ENCODE measurements around the gene TMED10. TPM values are rescaled to one million over a fixed set of nuclear protein-coding genes. Genes with fewer than 3 reads are reported as not detected.
A peak's percentile ranks its signal among the peaks of the same experiment; 100 is the strongest.
"Not testable (repeated sequence)": the region's sequence is repeated elsewhere in the genome, so short reads cannot be mapped to it uniquely, and the experiment has no call there.

TMED10 gene
- total RNA-seq, 2 donors from 2014 or later = 148 to 158 TPM

GRCh38 chr14:75200451-75200850 lies 24.0 kb upstream of the TMED10 start:
- Mint-ChIP-seq H3K9me3 (no peaks in the 10 kb centered on the region), H3K27ac (peak overlapping the region in 1 of 2 donors; percentile 15), H3K36me3 (no peaks in the 10 kb centered on the region)
- DNase-seq (ENCODE audit: low spot score in 2 of 2) = no peak
- ATAC-seq = peak in 1 of 2 donors; percentile 18

- DNase-seq (ENCODE audit: low spot score in 2 of 2) (no peak), ATAC-seq (no peak)
- no peaks in the 10 kb centered on the region for H3K9me3 Mint-ChIP-seq
- no peak overlapping the region for H3K27ac Mint-ChIP-seq
- no peaks in the 10 kb centered on the region for H3K36me3 Mint-ChIP-seq
These were observed 22.0 kb upstream of the TMED10 start for GRCh38 chr14:75198291-75198933.

- no peak overlapping the region for H3K27ac Mint-ChIP-seq
- no peaks in the 10 kb centered on the region for H3K9me3 Mint-ChIP-seq
- no peaks in the 10 kb centered on the region for H3K36me3 Mint-ChIP-seq
- ATAC-seq (no peak), DNase-seq (ENCODE audit: low spot score in 2 of 2) (no peak)
These were observed 20.9 kb upstream of the TMED10 start for GRCh38 chr14:75197338-75197737.

DNA sequence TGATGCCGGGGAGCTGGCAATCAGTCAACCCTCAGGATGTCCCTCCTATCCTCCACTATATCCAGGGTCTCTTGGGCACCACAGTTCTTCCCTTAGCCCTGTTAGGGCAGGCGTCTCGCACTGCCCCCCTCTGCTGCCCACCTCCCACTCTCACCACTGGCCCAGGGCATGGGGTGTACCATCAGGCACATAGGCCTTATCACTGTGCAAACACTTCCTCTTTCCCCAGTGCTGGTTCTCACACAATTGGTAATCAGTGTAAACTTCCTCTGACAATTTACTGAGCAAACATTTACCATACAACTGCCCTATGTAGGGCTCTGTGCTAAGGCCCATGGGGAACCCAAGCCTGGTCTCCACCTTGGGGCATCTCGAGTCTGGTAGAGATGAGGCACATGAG lies 20.1 kb upstream of the TMED10 start:
- no peak overlapping the region for H3K27ac Mint-ChIP-seq
- ATAC-seq (peak in 1 of 2 donors; percentile 9), DNase-seq (ENCODE audit: low spot score in 2 of 2) (no peak)

GRCh38 chr14:75196064-75196463 lies 19.7 kb upstream of the TMED10 start:
- DNase-seq (ENCODE audit: low spot score in 2 of 2) (no peak), ATAC-seq (no peak)
- Mint-ChIP-seq H3K27ac (no peak overlapping the region), H3K36me3 (no peaks in the 10 kb centered on the region), H3K9me3 (no peaks in the 10 kb centered on the region)

More for the DNA sequence above, 20.1 kb upstream of the TMED10 start:
- Mint-ChIP-seq H3K9me3 (no peaks in the 10 kb centered on the region), H3K36me3 (no peaks in the 10 kb centered on the region)

DNA sequence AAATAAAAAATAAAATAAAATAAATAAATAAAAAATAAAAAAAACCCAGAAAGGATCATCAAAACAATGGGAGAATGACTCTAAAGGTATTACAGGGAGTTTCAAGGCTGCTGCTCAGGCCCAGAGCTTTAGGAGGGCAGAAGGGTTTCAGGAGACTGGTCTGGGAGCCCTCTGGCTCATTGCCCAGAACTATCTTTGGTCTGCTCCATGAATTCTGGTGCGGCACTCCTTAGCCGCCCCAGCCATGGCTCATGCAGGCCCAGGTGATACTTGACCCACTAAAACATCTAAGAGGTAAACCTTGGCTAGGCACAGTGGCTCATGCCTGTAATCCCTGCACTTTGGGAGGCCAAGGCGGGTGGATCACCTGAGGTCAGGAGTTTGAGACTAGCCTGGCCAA lies 14.7 kb upstream of the TMED10 start:
- Mint-ChIP-seq H3K36me3 (no peaks in the 10 kb centered on the region), H3K9me3 (no peaks in the 10 kb centered on the region), H3K27ac (no peak overlapping the region)
- ATAC-seq (no peak), DNase-seq (ENCODE audit: low spot score in 2 of 2) (no peak)

DNA sequence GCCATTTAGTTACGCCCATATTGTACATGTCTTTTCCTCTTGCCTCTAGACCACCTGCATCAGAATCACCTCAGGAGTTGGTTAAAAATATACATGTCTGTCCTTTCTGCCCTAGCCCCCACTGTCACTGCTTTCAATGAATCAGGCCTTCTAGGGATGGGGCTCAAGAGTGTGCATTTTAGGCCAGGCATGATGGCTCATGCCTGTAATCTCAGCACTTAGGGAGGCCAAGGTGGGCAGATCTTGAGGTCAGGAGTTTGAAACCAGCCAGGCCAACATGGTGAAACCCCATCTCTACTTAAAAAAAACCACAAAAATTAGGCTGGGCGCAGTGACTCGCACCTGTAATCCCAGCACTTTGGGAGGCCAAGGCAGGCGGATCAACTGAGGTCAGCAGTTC lies 13.6 kb upstream of the TMED10 start:
- ATAC-seq (peak in 1 of 2 donors; percentile 52), DNase-seq (ENCODE audit: low spot score in 2 of 2) (no peak)
- Mint-ChIP-seq H3K36me3 (no peaks in the 10 kb centered on the region), H3K27ac (peak overlapping the region in 1 of 2 donors; percentile 46), H3K9me3 (no peaks in the 10 kb centered on the region)

DNA sequence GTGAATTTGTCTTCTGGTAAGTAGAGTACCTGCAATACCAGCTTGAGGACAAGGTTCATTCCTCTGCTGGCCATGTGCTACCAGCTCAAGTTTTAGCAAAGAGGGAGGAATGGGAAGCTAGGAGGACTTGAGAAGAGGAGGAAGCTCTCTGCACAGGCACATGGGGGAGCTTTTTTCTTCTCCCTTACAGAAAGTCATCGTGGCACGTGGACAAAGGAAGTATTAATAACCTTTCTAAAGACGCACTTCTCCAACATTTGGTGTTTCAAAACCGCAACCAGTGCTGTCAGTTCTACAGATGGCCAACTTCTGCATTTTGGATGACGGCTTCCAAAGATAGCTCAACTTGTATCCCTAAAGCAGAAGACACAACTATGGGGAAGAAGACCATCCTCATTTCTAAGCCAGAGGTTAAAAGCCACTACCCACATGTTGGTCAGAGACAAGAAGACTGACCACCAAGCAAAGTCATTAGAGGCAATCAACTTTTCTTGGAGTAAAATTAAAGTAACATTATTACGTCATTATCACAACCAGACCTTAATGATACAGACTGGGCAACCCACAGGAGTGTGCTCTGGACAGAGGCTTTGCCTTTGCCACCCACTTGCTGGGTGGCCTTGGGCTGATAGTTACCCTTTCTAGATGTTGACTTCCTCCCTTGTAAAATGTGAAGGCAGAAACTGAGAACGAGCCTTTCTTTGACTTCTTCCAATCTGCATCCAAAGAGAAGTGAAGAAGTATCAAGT lies 12.3 kb upstream of the TMED10 start:
- DNase-seq (ENCODE audit: low spot score in 2 of 2) = no peak
- Mint-ChIP-seq H3K27ac (no peak overlapping the region), H3K36me3 (no peaks in the 10 kb centered on the region), H3K9me3 (no peaks in the 10 kb centered on the region)
- no peak for ATAC-seq

GRCh38 chr14:75188086-75188485 lies 11.7 kb upstream of the TMED10 start:
- no peak for DNase-seq (ENCODE audit: low spot score in 2 of 2)
- no peaks in the 10 kb centered on the region for H3K36me3 Mint-ChIP-seq
- no peaks in the 10 kb centered on the region for H3K9me3 Mint-ChIP-seq
- ATAC-seq = no peak
- no peak overlapping the region for H3K27ac Mint-ChIP-seq

- ATAC-seq (no peak), DNase-seq (ENCODE audit: low spot score in 2 of 2) (no peak)
- no peaks in the 10 kb centered on the region for H3K36me3 Mint-ChIP-seq
- H3K9me3 Mint-ChIP-seq = no peaks in the 10 kb centered on the region
- no peak overlapping the region for H3K27ac Mint-ChIP-seq
These were observed 10.5 kb upstream of the TMED10 start for GRCh38 chr14:75186953-75187352.

DNA sequence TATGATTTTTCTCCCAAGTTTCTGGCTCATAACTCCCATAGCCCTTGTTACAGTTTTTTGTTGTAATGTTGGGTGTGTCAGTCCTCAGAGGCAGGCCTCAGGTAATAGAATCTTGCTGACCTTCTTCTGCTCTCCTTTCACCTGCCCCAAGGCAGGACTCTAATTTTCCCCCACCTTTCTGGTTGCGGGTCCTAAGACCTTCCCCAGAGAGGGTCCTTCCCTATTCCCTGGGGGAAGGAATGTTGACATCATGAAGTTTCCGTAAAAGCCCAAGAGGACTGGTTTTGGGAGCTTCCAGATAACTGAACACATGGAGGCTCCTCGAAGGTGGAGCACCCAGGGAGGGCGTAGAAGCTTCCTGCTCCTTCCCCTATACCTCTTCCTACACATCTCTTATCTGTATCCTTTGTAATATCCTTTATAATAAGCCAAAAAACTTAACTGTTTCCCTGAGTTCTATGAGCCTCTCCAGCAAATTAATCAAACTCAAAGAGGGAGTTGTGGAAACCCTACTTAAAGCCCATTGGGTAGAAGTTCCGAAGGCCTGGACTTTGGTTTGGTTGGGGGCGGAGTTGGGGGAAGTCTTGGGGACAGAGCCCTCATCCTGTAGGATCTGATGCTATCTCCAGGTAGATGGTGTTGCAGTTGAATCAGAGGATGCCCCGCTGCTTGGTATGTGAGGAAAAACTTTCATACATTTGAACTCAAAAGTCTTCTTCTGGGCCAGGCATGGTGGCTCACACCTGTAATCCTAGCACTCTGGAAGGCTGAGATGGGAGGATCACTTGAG lies 9.0 kb upstream of the TMED10 start:
- no peak for DNase-seq (ENCODE audit: low spot score in 2 of 2)
- Mint-ChIP-seq H3K27ac (peak overlapping the region in 1 of 2 donors; percentile 1), H3K9me3 (no peaks in the 10 kb centered on the region), H3K36me3 (no peaks in the 10 kb centered on the region)
- no peak for ATAC-seq

DNA sequence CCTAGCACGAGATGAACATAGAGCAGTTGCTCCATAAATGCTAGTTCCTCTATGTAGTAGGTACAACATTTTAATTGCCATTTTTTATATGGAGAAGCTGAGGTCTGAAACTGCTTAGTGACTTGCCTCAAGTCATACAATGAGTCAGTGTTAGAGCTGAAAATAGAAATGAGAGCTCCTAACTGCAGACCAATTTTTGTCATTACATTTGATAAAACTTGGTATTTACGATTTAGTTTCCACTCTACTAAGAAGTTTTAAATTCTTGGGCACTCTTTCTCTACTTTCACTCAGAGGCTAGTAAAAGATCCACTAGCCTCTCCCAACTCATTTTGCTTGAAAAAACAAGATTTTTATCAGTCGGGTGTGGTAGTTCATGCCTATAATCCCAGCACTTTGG lies 8.1 kb upstream of the TMED10 start:
- H3K9me3 Mint-ChIP-seq = no peaks in the 10 kb centered on the region
- DNase-seq (ENCODE audit: low spot score in 2 of 2) (no peak), ATAC-seq (peak; percentile 46 to 69)
- no peak overlapping the region for H3K27ac Mint-ChIP-seq
- H3K36me3 Mint-ChIP-seq = no peaks in the 10 kb centered on the region

DNA sequence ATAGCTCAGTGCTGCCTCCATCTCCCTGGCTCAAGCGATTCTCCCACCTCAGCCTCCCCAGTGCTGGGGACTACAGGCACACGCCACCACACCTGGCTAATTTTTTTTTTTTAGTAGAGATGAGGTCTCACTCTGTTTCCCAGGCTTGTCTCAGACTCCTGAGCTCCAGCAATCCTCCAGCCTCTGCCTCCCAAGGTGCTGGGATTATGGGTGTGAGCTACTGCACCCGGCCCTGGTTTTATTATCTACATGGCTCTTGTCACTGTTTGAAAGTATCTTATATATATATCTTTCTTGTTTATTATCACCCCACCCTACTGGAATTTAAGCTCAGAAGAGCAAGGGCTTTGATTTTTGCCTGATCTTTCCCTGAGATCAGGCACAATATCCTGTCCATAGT lies 7.6 kb upstream of the TMED10 start:
- ATAC-seq = no peak
- Mint-ChIP-seq H3K27ac (no peak overlapping the region), H3K36me3 (no peaks in the 10 kb centered on the region), H3K9me3 (no peaks in the 10 kb centered on the region)
- DNase-seq (ENCODE audit: low spot score in 2 of 2) = no peak

DNA sequence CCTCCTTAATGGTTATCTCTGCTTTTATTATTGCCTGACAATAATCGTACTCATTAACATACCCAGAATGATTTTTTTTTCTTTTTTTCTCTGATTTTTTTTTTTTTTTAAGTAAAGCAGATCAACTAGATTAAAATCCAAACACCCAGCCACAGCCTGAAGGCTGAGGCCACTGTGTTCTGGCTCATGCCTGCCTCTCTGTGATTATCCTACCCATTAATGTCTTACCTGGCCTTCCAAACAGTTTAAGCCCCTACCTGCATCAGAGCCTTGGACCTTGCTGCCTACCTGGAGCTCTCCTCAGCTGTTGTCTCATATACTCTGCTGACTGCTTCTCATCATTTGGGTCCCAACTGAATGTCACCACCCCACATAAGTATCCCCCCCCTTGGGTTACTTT lies 6.8 kb upstream of the TMED10 start:
- DNase-seq (ENCODE audit: low spot score in 2 of 2) (no peak), ATAC-seq (no peak)
- Mint-ChIP-seq H3K27ac (no peak overlapping the region), H3K9me3 (no peaks in the 10 kb centered on the region), H3K36me3 (no peaks in the 10 kb centered on the region)

DNA sequence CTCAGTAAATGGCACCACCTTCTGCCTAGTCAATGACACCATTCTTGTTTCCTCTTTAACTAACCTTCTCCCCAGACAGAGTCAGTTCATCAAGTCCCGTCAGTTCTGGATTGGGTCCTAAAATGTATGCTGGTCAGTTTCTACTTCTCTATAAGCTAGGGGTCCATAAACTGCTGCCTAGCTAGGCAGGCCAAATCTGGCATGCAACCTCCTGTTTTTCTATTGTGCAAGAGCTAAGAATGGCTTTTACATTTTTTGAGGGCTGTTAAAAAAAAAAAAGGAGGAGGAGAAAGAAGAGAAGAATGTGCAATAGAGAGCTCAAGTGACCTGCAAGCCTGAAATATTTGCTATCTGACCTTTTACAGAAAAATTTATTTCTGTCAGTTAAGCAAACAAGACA lies 6.4 kb upstream of the TMED10 start:
- no peaks in the 10 kb centered on the region for H3K9me3 Mint-ChIP-seq
- no peak for DNase-seq (ENCODE audit: low spot score in 2 of 2)
- H3K27ac Mint-ChIP-seq = no peak overlapping the region
- no peak for ATAC-seq
- H3K36me3 Mint-ChIP-seq = no peaks in the 10 kb centered on the region

DNA sequence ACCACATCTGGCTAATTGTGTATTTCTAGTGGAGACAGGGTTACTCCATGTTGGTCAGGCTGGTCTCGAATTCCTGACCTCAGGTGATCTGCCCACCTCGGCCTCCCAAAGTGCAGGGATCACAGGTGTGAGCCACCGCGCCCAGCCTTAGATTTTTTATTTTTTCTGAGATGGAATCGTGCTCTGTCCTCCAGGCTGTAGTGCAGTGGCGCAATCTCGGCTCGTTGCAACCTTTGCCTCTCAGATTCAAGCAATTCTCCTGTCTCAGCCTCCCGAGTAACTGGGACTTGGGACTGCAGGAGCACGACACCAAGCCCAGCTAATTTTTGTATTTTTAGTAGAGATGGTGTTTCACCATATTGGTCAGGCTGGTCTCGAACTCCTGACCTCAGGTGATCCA lies 5.8 kb upstream of the TMED10 start:
- not testable (repeated sequence) for H3K9me3 Mint-ChIP-seq; DNase-seq (ENCODE audit: low spot score in 2 of 2); H3K36me3 Mint-ChIP-seq; ATAC-seq; H3K27ac Mint-ChIP-seq

- ATAC-seq (no peak), DNase-seq (ENCODE audit: low spot score in 2 of 2) (no peak)
- Mint-ChIP-seq H3K9me3 (no peaks in the 10 kb centered on the region), H3K27ac (no peak overlapping the region), H3K36me3 (no peaks in the 10 kb centered on the region)
These were observed 5.1 kb upstream of the TMED10 start for GRCh38 chr14:75181293-75182062.

Measured in activated naive CD4-positive, alpha-beta T cell treated with anti-CD3 and anti-CD28 coated beads, Interleukin-2, amount 50 U/mL, for 72 hours (primary cell).